Measurements from ENCODE around the gene LIMCH1.
"Not testable (repeated sequence)": the region's sequence is repeated elsewhere in the genome, so short reads cannot be mapped to it uniquely, and the experiment has no call there.

Gene LIMCH1

GRCh38 chr4:41538017-41538733 lies at the start of gene LIMCH1:
LIMCH1 (plus strand) TSS chr4:41538157; CDS start chr4:41605996, 67,839 bp downstream.
- no peak for DNase-seq (ENCODE audit: low spot score)

GRCh38 chr4:41491081-41491576 lies 46.8 kb upstream of the LIMCH1 start:
- DNase-seq (ENCODE audit: low spot score), result not testable (repeated sequence)

- no peak for DNase-seq (ENCODE audit: low spot score)
Measured at GRCh38 chr4:41496977-41497376, 41.0 kb upstream of the LIMCH1 start.

GRCh38 chr4:41498177-41498576 lies 39.8 kb upstream of the LIMCH1 start:
- no peak for DNase-seq (ENCODE audit: low spot score)

GRCh38 chr4:41504167-41504818 lies 33.7 kb upstream of the LIMCH1 start:
- DNase-seq (ENCODE audit: low spot score), result no peak

GRCh38 chr4:41505161-41505661 lies 32.7 kb upstream of the LIMCH1 start:
- DNase-seq (ENCODE audit: low spot score), result no peak

GRCh38 chr4:41506130-41506529 lies 31.8 kb upstream of the LIMCH1 start:
- no peak for DNase-seq (ENCODE audit: low spot score)

- no peak for DNase-seq (ENCODE audit: low spot score)
Measured at GRCh38 chr4:41507291-41507947, 30.5 kb upstream of the LIMCH1 start.

- DNase-seq (ENCODE audit: low spot score), result no peak
Measured at GRCh38 chr4:41509451-41509866, 28.5 kb upstream of the LIMCH1 start.

- DNase-seq (ENCODE audit: low spot score), result no peak
Measured at GRCh38 chr4:41510179-41510578, 27.8 kb upstream of the LIMCH1 start.

- no peak for DNase-seq (ENCODE audit: low spot score)
Measured at GRCh38 chr4:41512136-41512535, 25.8 kb upstream of the LIMCH1 start.

GRCh38 chr4:41512596-41512995 lies 25.4 kb upstream of the LIMCH1 start:
- no peak for DNase-seq (ENCODE audit: low spot score)

GRCh38 chr4:41514169-41514568 lies 23.8 kb upstream of the LIMCH1 start:
- DNase-seq (ENCODE audit: low spot score), result no peak

- no peak for DNase-seq (ENCODE audit: low spot score)
Measured at GRCh38 chr4:41514766-41515481, 23.0 kb upstream of the LIMCH1 start.

GRCh38 chr4:41517121-41517520 lies 20.8 kb upstream of the LIMCH1 start:
- DNase-seq (ENCODE audit: low spot score), result no peak

- DNase-seq (ENCODE audit: low spot score), result no peak
Measured at GRCh38 chr4:41517747-41518146, 20.2 kb upstream of the LIMCH1 start.

GRCh38 chr4:41524425-41524824 lies 13.5 kb upstream of the LIMCH1 start:
- no peak for DNase-seq (ENCODE audit: low spot score)

GRCh38 chr4:41525129-41525528 lies 12.8 kb upstream of the LIMCH1 start:
- DNase-seq (ENCODE audit: low spot score), result no peak

GRCh38 chr4:41526628-41527027 lies 11.3 kb upstream of the LIMCH1 start:
- DNase-seq (ENCODE audit: low spot score), result no peak

- no peak for DNase-seq (ENCODE audit: low spot score)
Measured at GRCh38 chr4:41528512-41529205, 9.3 kb upstream of the LIMCH1 start.

- no peak for DNase-seq (ENCODE audit: low spot score)
Measured at GRCh38 chr4:41530741-41531140, 7.2 kb upstream of the LIMCH1 start.

- no peak for DNase-seq (ENCODE audit: low spot score)
Measured at GRCh38 chr4:41532336-41532735, 5.6 kb upstream of the LIMCH1 start.

Data from activated CD4-positive, alpha-beta T cell treated with anti-CD3 and anti-CD28 coated beads, Interleukin-2, Interleukin-4, amounts not matched to agents 100 ng/mL and 50 ng/mL, durations not matched to agents 16 hours and 8 hours (primary cell).